Fibroblast of lung (primary cell): ENCODE results near the gene POU3F3. TPM values are rescaled to one million over a fixed set of nuclear protein-coding genes. Genes with fewer than 3 reads are reported as not detected.

Experiments used
- DNase-seq, 2 donors: peaks; one replicate each; pipeline versions ENCODE4 v3.0.0 to v3.0.0-alpha.2; 2010; ENCODE audit warnings: low read depth in 2 of 2
- H2AFZ ChIP-seq: 2 replicates; pipeline ENCODE4 v1.5.1; 2012; ENCODE audit warnings: low read length, control low read depth, inconsistent platforms
- H3K27ac ChIP-seq: 2 replicates; pipeline ENCODE4 v1.5.1; 2011; ENCODE audit warnings: low read length, control low read depth; ENCODE audit not compliant: insufficient read depth
- H3K27me3 ChIP-seq: 2 replicates; pipeline ENCODE4 v1.5.1; 2011; ENCODE audit warnings: mild to moderate bottlenecking, low read length; ENCODE audit not compliant: control insufficient read depth, insufficient read depth
- H3K36me3 ChIP-seq: 2 replicates; pipeline ENCODE4 v1.5.1; 2011; ENCODE audit warnings: low read length; ENCODE audit not compliant: control insufficient read depth, insufficient read depth
- H3K4me1 ChIP-seq: 2 replicates; pipeline ENCODE4 v1.5.1; 2011; ENCODE audit warnings: low read length; ENCODE audit not compliant: control insufficient read depth, insufficient read depth; ENCODE audit errors: extremely low read depth
- H3K4me2 ChIP-seq: 2 replicates; pipeline ENCODE4 v1.5.1; 2011; ENCODE audit warnings: low read length, control low read depth; ENCODE audit not compliant: insufficient read depth; ENCODE audit errors: extremely low read depth
- H3K4me3 ChIP-seq, 4 experiments: fragments of 200-600 bp in 1 of 4; sonication (generic) in 1 of 4; replicated peaks in 1 of 4; 2 replicates each; pipeline ENCODE4 v1.5.1; 2011 to 2016; ENCODE audit warnings: low read length in 4 of 4, low read depth in 3 of 4, mild to moderate bottlenecking in 3 of 4, control low read depth in 2 of 4, inconsistent platforms in 1 of 4, mixed read lengths in 1 of 4; ENCODE audit not compliant: insufficient read depth in 1 of 4; ENCODE audit errors: control extremely low read depth in 1 of 4
- H3K79me2 ChIP-seq: 2 replicates; pipeline ENCODE4 v1.5.1; 2012; ENCODE audit warnings: mild to moderate bottlenecking, low read length, inconsistent platforms; ENCODE audit not compliant: control insufficient read depth, insufficient read depth
- H3K9ac ChIP-seq: 2 replicates; pipeline ENCODE4 v1.5.1; 2011; ENCODE audit warnings: mild to moderate bottlenecking, low read length, control low read depth; ENCODE audit not compliant: insufficient read depth
- H3K9me3 ChIP-seq: 2 replicates; pipeline ENCODE4 v1.5.1; 2012; ENCODE audit warnings: low read depth, low read length; ENCODE audit not compliant: control insufficient read depth, insufficient read depth
- H4K20me1 ChIP-seq: 2 replicates; pipeline ENCODE4 v1.5.1; 2011; ENCODE audit warnings: low read length; ENCODE audit not compliant: control insufficient read depth, insufficient read depth; ENCODE audit errors: extremely low read depth
- EZH2 ChIP-seq: IDR thresholded peaks from 2 replicates; pipeline ENCODE4 v1.5.1; 2012; ENCODE audit warnings: low read length, control low read depth, mild to moderate bottlenecking; ENCODE audit errors: missing control alignments
- polyA plus RNA-seq, 2 donors: library from polyadenylated mRNA; depleted of rRNA in 1 of 2; stranded (reverse) in 1 of 2; unstranded in 1 of 2; fragments of >200 nt; gene quantifications; 2 replicates each; pipeline ENCODE4 v1.2.1, GENCODE V29; 2011 to 2012; ENCODE audit warnings: missing spikeins in 1 of 2
- total RNA-seq: library from RNA; depleted of rRNA; stranded (reverse); fragments of >200 nt; gene quantifications from 2 replicates; pipeline ENCODE4 v1.2.1, GENCODE V29; 2014
- TF ChIP-seq, protein P1 (sequence below), 2 donors: IDR thresholded peaks in 1 of 2; conservative IDR thresholded peaks in 1 of 2; 1 replicate in 1 of 2; 2 replicates in 1 of 2; pipeline ENCODE4 v1.5.1; 2011 to 2012; ENCODE audit warnings: low read length in 2 of 2, control low read depth in 1 of 2, inconsistent platforms in 1 of 2, low read depth in 1 of 2, mild to moderate bottlenecking in 1 of 2

The POU3F3 gene
- total and polyA plus RNA-seq, 2 donors (not counting 1 experiment from before 2014, with no cell fraction given) = 0.01 TPM; not detected in 1

- DNase-seq = no peak
Measured at GRCh38 chr2:104864280-104865095, 10.6 kb downstream of the POU3F3 start.

GRCh38 chr2:104865096-104865470 is 11.2 kb downstream of the POU3F3 start:
- H3K36me3 ChIP-seq = no peaks in the 10 kb centered on the region
- H3K4me1 ChIP-seq = no peaks in the 10 kb centered on the region
- no peak overlapping the region for H3K4me3 ChIP-seq
- TF ChIP-seq, protein P1, sequence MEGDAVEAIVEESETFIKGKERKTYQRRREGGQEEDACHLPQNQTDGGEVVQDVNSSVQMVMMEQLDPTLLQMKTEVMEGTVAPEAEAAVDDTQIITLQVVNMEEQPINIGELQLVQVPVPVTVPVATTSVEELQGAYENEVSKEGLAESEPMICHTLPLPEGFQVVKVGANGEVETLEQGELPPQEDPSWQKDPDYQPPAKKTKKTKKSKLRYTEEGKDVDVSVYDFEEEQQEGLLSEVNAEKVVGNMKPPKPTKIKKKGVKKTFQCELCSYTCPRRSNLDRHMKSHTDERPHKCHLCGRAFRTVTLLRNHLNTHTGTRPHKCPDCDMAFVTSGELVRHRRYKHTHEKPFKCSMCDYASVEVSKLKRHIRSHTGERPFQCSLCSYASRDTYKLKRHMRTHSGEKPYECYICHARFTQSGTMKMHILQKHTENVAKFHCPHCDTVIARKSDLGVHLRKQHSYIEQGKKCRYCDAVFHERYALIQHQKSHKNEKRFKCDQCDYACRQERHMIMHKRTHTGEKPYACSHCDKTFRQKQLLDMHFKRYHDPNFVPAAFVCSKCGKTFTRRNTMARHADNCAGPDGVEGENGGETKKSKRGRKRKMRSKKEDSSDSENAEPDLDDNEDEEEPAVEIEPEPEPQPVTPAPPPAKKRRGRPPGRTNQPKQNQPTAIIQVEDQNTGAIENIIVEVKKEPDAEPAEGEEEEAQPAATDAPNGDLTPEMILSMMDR (conservative IDR thresholded peaks at IDR 0.05 in 1 of 2, IDR thresholded peaks at IDR 0.05 in 1 of 2; ENCODE audit: low read depth in 1 of 2, low read length in 2 of 2) = no peak
- TF ChIP-seq EZH2 = no peak
- H3K9me3 ChIP-seq = no peaks in the 10 kb centered on the region
- no peaks in the 10 kb centered on the region for H3K79me2 ChIP-seq
- no peaks in the 10 kb centered on the region for H4K20me1 ChIP-seq
- no peak for DNase-seq
- no peak overlapping the region for H3K27ac ChIP-seq
- H3K9ac ChIP-seq = no peak overlapping the region
- no peak overlapping the region for H2AFZ ChIP-seq
- no peak overlapping the region for H3K4me2 ChIP-seq
- peaks cover 36% of the 10 kb centered on the region for H3K27me3 ChIP-seq

More at GRCh38 chr2:104864280-104865095, 10.6 kb downstream of the POU3F3 start:
- Histone ChIP-seq H2AFZ (no peak overlapping the region), H3K27me3 (peaks cover 36% of the 10 kb centered on the region), H3K36me3 (no peaks in the 10 kb centered on the region), H3K4me1 (no peaks in the 10 kb centered on the region), H3K9ac (no peak overlapping the region), H3K4me2 (no peak overlapping the region), H3K27ac (no peak overlapping the region), H4K20me1 (no peaks in the 10 kb centered on the region), H3K79me2 (no peaks in the 10 kb centered on the region), H3K9me3 (no peaks in the 10 kb centered on the region), H3K4me3 (no peak overlapping the region)
- TF ChIP-seq EZH2 = no peak
- TF ChIP-seq, protein P1 (conservative IDR thresholded peaks at IDR 0.05 in 1 of 2, IDR thresholded peaks at IDR 0.05 in 1 of 2; ENCODE audit: low read depth in 1 of 2, low read length in 2 of 2) = no peak

- no peaks in the 10 kb centered on the region for H3K9me3 ChIP-seq
- no peak overlapping the region for H3K4me3 ChIP-seq
- no peaks in the 10 kb centered on the region for H3K79me2 ChIP-seq
- no peak overlapping the region for H3K4me2 ChIP-seq
- H3K9ac ChIP-seq = no peak overlapping the region
- no peak overlapping the region for H2AFZ ChIP-seq
- TF ChIP-seq EZH2 = peak; percentile 49
- TF ChIP-seq, protein P1 (conservative IDR thresholded peaks at IDR 0.05 in 1 of 2, IDR thresholded peaks at IDR 0.05 in 1 of 2; ENCODE audit: low read depth in 1 of 2, low read length in 2 of 2) = no peak
- no peaks in the 10 kb centered on the region for H3K4me1 ChIP-seq
- no peaks in the 10 kb centered on the region for H3K36me3 ChIP-seq
- H3K27ac ChIP-seq = no peak overlapping the region
- peaks cover 39% of the 10 kb centered on the region for H3K27me3 ChIP-seq
- no peaks in the 10 kb centered on the region for H4K20me1 ChIP-seq
- no peak for DNase-seq
Measured at GRCh38 chr2:104866122-104866864, 12.4 kb downstream of the POU3F3 start.
